ENCODE results near the gene MTERF4. TPM values are rescaled to one million over a fixed set of nuclear protein-coding genes. Genes with fewer than 3 reads are reported as not detected.

MTERF4 gene
- total and polyA plus RNA-seq, 4 donors, result 24.4 to 38.4 (median 31.4) TPM

- Histone ChIP-seq H3K27ac (ENCODE audit: low read depth in 1 of 2, low read length in 2 of 2) (no peak overlapping the region), H3K4me1 (ENCODE audit: control insufficient read depth in 1 of 2, insufficient read depth in 2 of 2, low read length in 2 of 2) (no peaks in the 10 kb centered on the region), H3K9me3 (ENCODE audit: control insufficient read depth, low read length) (no peaks in the 10 kb centered on the region), H3K36me3 (ENCODE audit: control insufficient read depth in 1 of 2, insufficient read depth in 2 of 2, low read length in 1 of 2) (no peaks in the 10 kb centered on the region), H3K4me3 (ENCODE audit: low read length in 2 of 2) (no peak overlapping the region), H3K27me3 (ENCODE audit: control insufficient read depth in 1 of 2, insufficient read depth in 2 of 2, low read length in 1 of 2) (no peaks in the 10 kb centered on the region)
- WGBS, 2 donors, result 97 to 98% methylated on average over 2 of the region's 2 CpGs
- ATAC-seq (ENCODE audit: low FRiP score) (no peak), DNase-seq (no peak)
- intact Hi-C loops (cut with DNase I), result no loop called here
These were observed 18.4 kb upstream of the MTERF4 start for GRCh38 chr2:241120440-241120839.

GRCh38 chr2:241118737-241119505 lies 16.8 kb upstream of the MTERF4 start:
- 92% methylated on average over 24 of the region's 24 CpGs for WGBS, 2 donors
- Histone ChIP-seq H3K4me1 (ENCODE audit: control insufficient read depth in 1 of 2, insufficient read depth in 2 of 2, low read length in 2 of 2) (no peaks in the 10 kb centered on the region), H3K27me3 (ENCODE audit: control insufficient read depth in 1 of 2, insufficient read depth in 2 of 2, low read length in 1 of 2) (no peaks in the 10 kb centered on the region), H3K4me3 (ENCODE audit: low read length in 2 of 2) (no peak overlapping the region), H3K27ac (ENCODE audit: low read depth in 1 of 2, low read length in 2 of 2) (no peak overlapping the region), H3K36me3 (ENCODE audit: control insufficient read depth in 1 of 2, insufficient read depth in 2 of 2, low read length in 1 of 2) (no peaks in the 10 kb centered on the region), H3K9me3 (ENCODE audit: control insufficient read depth, low read length) (no peaks in the 10 kb centered on the region)
- ATAC-seq (ENCODE audit: low FRiP score) (no peak), DNase-seq (no peak)
- intact Hi-C loops (cut with DNase I), result no loop called here

- Histone ChIP-seq H3K27ac (ENCODE audit: low read depth in 1 of 2, low read length in 2 of 2) (no peak overlapping the region), H3K9me3 (ENCODE audit: control insufficient read depth, low read length) (no peaks in the 10 kb centered on the region), H3K27me3 (ENCODE audit: control insufficient read depth in 1 of 2, insufficient read depth in 2 of 2, low read length in 1 of 2) (no peaks in the 10 kb centered on the region), H3K36me3 (ENCODE audit: control insufficient read depth in 1 of 2, insufficient read depth in 2 of 2, low read length in 1 of 2) (no peaks in the 10 kb centered on the region), H3K4me1 (ENCODE audit: control insufficient read depth in 1 of 2, insufficient read depth in 2 of 2, low read length in 2 of 2) (no peaks in the 10 kb centered on the region), H3K4me3 (ENCODE audit: low read length in 2 of 2) (no peak overlapping the region)
- intact Hi-C loops (cut with DNase I), result no loop called here
- WGBS, 2 donors, result 93 to 95% methylated on average over 32 of the region's 32 CpGs
- ATAC-seq (ENCODE audit: low FRiP score) (no peak), DNase-seq (peak in 1 of 2 donors; percentile 51)
These were observed 14.8 kb upstream of the MTERF4 start for GRCh38 chr2:241116606-241117560.

GRCh38 chr2:241115361-241115760 lies 13.3 kb upstream of the MTERF4 start:
- Histone ChIP-seq H3K27ac (ENCODE audit: low read depth in 1 of 2, low read length in 2 of 2) (no peak overlapping the region), H3K4me1 (ENCODE audit: control insufficient read depth in 1 of 2, insufficient read depth in 2 of 2, low read length in 2 of 2) (no peaks in the 10 kb centered on the region), H3K4me3 (ENCODE audit: low read length in 2 of 2) (no peak overlapping the region), H3K36me3 (ENCODE audit: control insufficient read depth in 1 of 2, insufficient read depth in 2 of 2, low read length in 1 of 2) (no peaks in the 10 kb centered on the region), H3K27me3 (ENCODE audit: control insufficient read depth in 1 of 2, insufficient read depth in 2 of 2, low read length in 1 of 2) (no peaks in the 10 kb centered on the region), H3K9me3 (ENCODE audit: control insufficient read depth, low read length) (no peaks in the 10 kb centered on the region)
- ATAC-seq (ENCODE audit: low FRiP score) (no peak), DNase-seq (no peak)
- intact Hi-C loops (cut with DNase I), result no loop called here
- 89 to 98% methylated on average over 8 of the region's 8 CpGs for WGBS, 2 donors

GRCh38 chr2:241114836-241115235 lies 12.7 kb upstream of the MTERF4 start:
- no peak overlapping the region for H3K27ac ChIP-seq (ENCODE audit: low read depth in 1 of 2, low read length in 2 of 2)
- ATAC-seq (ENCODE audit: low FRiP score) (no peak), DNase-seq (no peak)
- H3K27me3 ChIP-seq (ENCODE audit: control insufficient read depth in 1 of 2, insufficient read depth in 2 of 2, low read length in 1 of 2), result no peaks in the 10 kb centered on the region
- H3K9me3 ChIP-seq (ENCODE audit: control insufficient read depth, low read length), result no peaks in the 10 kb centered on the region
- H3K36me3 ChIP-seq (ENCODE audit: control insufficient read depth in 1 of 2, insufficient read depth in 2 of 2, low read length in 1 of 2), result no peaks in the 10 kb centered on the region
- no peak overlapping the region for H3K4me3 ChIP-seq (ENCODE audit: low read length in 2 of 2)
- intact Hi-C loops (cut with DNase I), result no loop called here
- no peaks in the 10 kb centered on the region for H3K4me1 ChIP-seq (ENCODE audit: control insufficient read depth in 1 of 2, insufficient read depth in 2 of 2, low read length in 2 of 2)
- 94 to 95% methylated on average over 11 of the region's 11 CpGs for WGBS, 2 donors

GRCh38 chr2:241112592-241112991 lies 10.5 kb upstream of the MTERF4 start:
- Histone ChIP-seq H3K4me3 (ENCODE audit: low read length in 2 of 2) (no peak overlapping the region), H3K4me1 (ENCODE audit: control insufficient read depth in 1 of 2, insufficient read depth in 2 of 2, low read length in 2 of 2) (no peaks in the 10 kb centered on the region), H3K9me3 (ENCODE audit: control insufficient read depth, low read length) (no peaks in the 10 kb centered on the region), H3K27ac (ENCODE audit: low read depth in 1 of 2, low read length in 2 of 2) (no peak overlapping the region), H3K27me3 (ENCODE audit: control insufficient read depth in 1 of 2, insufficient read depth in 2 of 2, low read length in 1 of 2) (no peaks in the 10 kb centered on the region), H3K36me3 (ENCODE audit: control insufficient read depth in 1 of 2, insufficient read depth in 2 of 2, low read length in 1 of 2) (no peaks in the 10 kb centered on the region)
- no peak for ATAC-seq (ENCODE audit: low FRiP score)
- intact Hi-C loops (cut with DNase I), result no loop called here
- 81 to 89% methylated on average over 8 of the region's 8 CpGs for WGBS, 2 donors
- DNase-seq, result peak in 1 of 2 donors; percentile 45

GRCh38 chr2:241112046-241112445 lies 10.0 kb upstream of the MTERF4 start:
- no peaks in the 10 kb centered on the region for H3K27me3 ChIP-seq (ENCODE audit: control insufficient read depth in 1 of 2, insufficient read depth in 2 of 2, low read length in 1 of 2)
- no peaks in the 10 kb centered on the region for H3K36me3 ChIP-seq (ENCODE audit: control insufficient read depth in 1 of 2, insufficient read depth in 2 of 2, low read length in 1 of 2)
- no peak for ATAC-seq (ENCODE audit: low FRiP score)
- no peak overlapping the region for H3K27ac ChIP-seq (ENCODE audit: low read depth in 1 of 2, low read length in 2 of 2)
- H3K9me3 ChIP-seq (ENCODE audit: control insufficient read depth, low read length), result no peaks in the 10 kb centered on the region
- no peaks in the 10 kb centered on the region for H3K4me1 ChIP-seq (ENCODE audit: control insufficient read depth in 1 of 2, insufficient read depth in 2 of 2, low read length in 2 of 2)
- no peak for DNase-seq
- WGBS, 2 donors, result 93 to 97% methylated on average over 17 of the region's 17 CpGs
- no peak overlapping the region for H3K4me3 ChIP-seq (ENCODE audit: low read length in 2 of 2)
- intact Hi-C loops (cut with DNase I), result no loop called here

GRCh38 chr2:241111440-241111805 lies 9.3 kb upstream of the MTERF4 start:
- H3K36me3 ChIP-seq (ENCODE audit: control insufficient read depth in 1 of 2, insufficient read depth in 2 of 2, low read length in 1 of 2), result no peaks in the 10 kb centered on the region
- no peaks in the 10 kb centered on the region for H3K4me1 ChIP-seq (ENCODE audit: control insufficient read depth in 1 of 2, insufficient read depth in 2 of 2, low read length in 2 of 2)
- H3K27me3 ChIP-seq (ENCODE audit: control insufficient read depth in 1 of 2, insufficient read depth in 2 of 2, low read length in 1 of 2), result no peaks in the 10 kb centered on the region
- no peak overlapping the region for H3K4me3 ChIP-seq (ENCODE audit: low read length in 2 of 2)
- no peak overlapping the region for H3K27ac ChIP-seq (ENCODE audit: low read depth in 1 of 2, low read length in 2 of 2)
- intact Hi-C loops (cut with DNase I), result no loop called here
- DNase-seq, result no peak
- no peak for ATAC-seq (ENCODE audit: low FRiP score)
- no peaks in the 10 kb centered on the region for H3K9me3 ChIP-seq (ENCODE audit: control insufficient read depth, low read length)
- 83 to 87% methylated on average over 9 of the region's 9 CpGs for WGBS, 2 donors
